Osteoblast (primary cell): Measurements from ENCODE around the gene ST6GALNAC3. TPM values are rescaled to one million over a fixed set of nuclear protein-coding genes. Genes with fewer than 3 reads are reported as not detected.

ENCODE experiments used
- DNase-seq: peaks from one replicate; pipeline ENCODE4 v3.0.0; 2011; ENCODE audit warnings: low spot score, mixed read lengths; ENCODE audit not compliant: insufficient read length; ENCODE audit errors: missing footprints
- H2AFZ ChIP-seq: 2 replicates; pipeline ENCODE4 v1.6.0; 2011; ENCODE audit warnings: mild to moderate bottlenecking, low read length
- H3K27ac ChIP-seq: 2 replicates; pipeline ENCODE4 v1.5.1; 2011; ENCODE audit warnings: mild to moderate bottlenecking, low read depth, low read length, moderate library complexity
- H3K27me3 ChIP-seq: 2 replicates; pipeline ENCODE4 v1.6.0; 2012; ENCODE audit warnings: mild to moderate bottlenecking, control low read depth, inconsistent platforms, low read length, moderate library complexity; ENCODE audit not compliant: insufficient read depth
- H3K36me3 ChIP-seq: 2 replicates; pipeline ENCODE4 v1.5.1; 2011; ENCODE audit warnings: mild to moderate bottlenecking, low read length, control low read depth, moderate library complexity; ENCODE audit not compliant: insufficient read depth
- H3K4me1 ChIP-seq: 2 replicates; pipeline ENCODE4 v1.5.1; 2011; ENCODE audit warnings: mild to moderate bottlenecking, low read length, control low read depth, moderate library complexity; ENCODE audit not compliant: insufficient read depth
- H3K4me2 ChIP-seq: 2 replicates; pipeline ENCODE4 v1.6.0; 2011; ENCODE audit warnings: mild to moderate bottlenecking, low read length; ENCODE audit not compliant: insufficient read depth
- H3K4me3 ChIP-seq: fragments of 200-600 bp; sonication (generic); 3 replicates; pipeline ENCODE4 v1.5.1; 2012; ENCODE audit warnings: mild to moderate bottlenecking, low read length, inconsistent platforms; ENCODE audit not compliant: insufficient read depth
- H3K79me2 ChIP-seq: 2 replicates; pipeline ENCODE4 v1.6.0; 2012; ENCODE audit warnings: mild to moderate bottlenecking, low read length, control low read depth, inconsistent platforms; ENCODE audit not compliant: insufficient read depth
- H3K9me3 ChIP-seq: 2 replicates; pipeline ENCODE4 v1.5.1; 2011; ENCODE audit warnings: low read depth, low read length, control low read depth
- H4K20me1 ChIP-seq: 2 replicates; pipeline ENCODE4 v1.6.0; 2012; ENCODE audit warnings: mild to moderate bottlenecking, low read length, control low read depth; ENCODE audit not compliant: insufficient read depth
- CTCF ChIP-seq: IDR thresholded peaks from 2 replicates; pipeline ENCODE4 v1.5.1; 2011; ENCODE audit warnings: mild to moderate bottlenecking, low read depth, low read length, moderate library complexity; ENCODE audit errors: extremely low read depth
- total RNA-seq: library from RNA; depleted of rRNA; stranded (reverse); fragments of >200 nt; gene quantifications from 2 replicates; pipeline ENCODE4 v1.2.3, GENCODE V29; 2012

The ST6GALNAC3 gene
- total RNA-seq, 1 donor, result not detected

GRCh38 chr1:76593618-76594017 is 519.1 kb downstream of the ST6GALNAC3 start:
- H3K9me3 ChIP-seq, result no peaks in the 10 kb centered on the region
- H3K36me3 ChIP-seq, result no peaks in the 10 kb centered on the region
- H3K4me3 ChIP-seq, result no peak overlapping the region
- no peak for TF ChIP-seq CTCF
- H3K27me3 ChIP-seq, result no peaks in the 10 kb centered on the region
- H2AFZ ChIP-seq, result no peak overlapping the region
- no peaks in the 10 kb centered on the region for H3K4me1 ChIP-seq
- H3K4me2 ChIP-seq, result no peak overlapping the region
- no peaks in the 10 kb centered on the region for H4K20me1 ChIP-seq
- DNase-seq, result no peak
- H3K79me2 ChIP-seq, result no peaks in the 10 kb centered on the region
- no peak overlapping the region for H3K27ac ChIP-seq

- Histone ChIP-seq H3K4me1 (no peaks in the 10 kb centered on the region), H3K79me2 (no peaks in the 10 kb centered on the region), H4K20me1 (no peaks in the 10 kb centered on the region), H3K4me2 (no peak overlapping the region), H3K4me3 (no peak overlapping the region), H3K27ac (no peak overlapping the region), H3K9me3 (no peaks in the 10 kb centered on the region), H3K36me3 (no peaks in the 10 kb centered on the region), H2AFZ (no peak overlapping the region), H3K27me3 (no peaks in the 10 kb centered on the region)
- TF ChIP-seq CTCF, result no peak
- DNase-seq, result no peak
These were observed 520.5 kb downstream of the ST6GALNAC3 start for GRCh38 chr1:76595024-76595423.

- no peak for DNase-seq
- Histone ChIP-seq H3K4me1 (no peaks in the 10 kb centered on the region), H3K9me3 (no peaks in the 10 kb centered on the region), H3K36me3 (no peaks in the 10 kb centered on the region), H2AFZ (no peak overlapping the region), H3K4me2 (no peak overlapping the region), H3K27me3 (no peaks in the 10 kb centered on the region), H3K27ac (no peak overlapping the region), H3K4me3 (no peak overlapping the region), H4K20me1 (no peaks in the 10 kb centered on the region), H3K79me2 (no peaks in the 10 kb centered on the region)
- no peak for TF ChIP-seq CTCF
These were observed 526.9 kb downstream of the ST6GALNAC3 start for GRCh38 chr1:76601465-76601864.

GRCh38 chr1:76607717-76608116 is 533.2 kb downstream of the ST6GALNAC3 start:
- H3K4me2 ChIP-seq, result no peak overlapping the region
- no peaks in the 10 kb centered on the region for H3K36me3 ChIP-seq
- no peaks in the 10 kb centered on the region for H3K27me3 ChIP-seq
- no peak for TF ChIP-seq CTCF
- DNase-seq, result no peak
- no peaks in the 10 kb centered on the region for H4K20me1 ChIP-seq
- no peaks in the 10 kb centered on the region for H3K9me3 ChIP-seq
- H3K4me3 ChIP-seq, result no peak overlapping the region
- no peak overlapping the region for H3K27ac ChIP-seq
- H3K4me1 ChIP-seq, result no peaks in the 10 kb centered on the region
- no peak overlapping the region for H2AFZ ChIP-seq
- no peaks in the 10 kb centered on the region for H3K79me2 ChIP-seq
